A549 treated with ZK216348 at 1 μM for 4 hours (cell line): Measurements from ENCODE around the gene DUS1L. TPM values are rescaled to one million over a fixed set of nuclear protein-coding genes. Genes with fewer than 3 reads are reported as not detected.

Experiments
- total RNA-seq: library from RNA; stranded (reverse); fragments of 200-300 nt; extraction: Qiagen RNA extraction; gene quantifications from 5 replicates; pipeline ENCODE4 v1.2.3, GENCODE V29; 2022; ENCODE audit warnings: low read depth

The DUS1L gene
- 66.4 to 156 TPM (median 150 TPM) in 5 replicates for total RNA-seq

DNA sequence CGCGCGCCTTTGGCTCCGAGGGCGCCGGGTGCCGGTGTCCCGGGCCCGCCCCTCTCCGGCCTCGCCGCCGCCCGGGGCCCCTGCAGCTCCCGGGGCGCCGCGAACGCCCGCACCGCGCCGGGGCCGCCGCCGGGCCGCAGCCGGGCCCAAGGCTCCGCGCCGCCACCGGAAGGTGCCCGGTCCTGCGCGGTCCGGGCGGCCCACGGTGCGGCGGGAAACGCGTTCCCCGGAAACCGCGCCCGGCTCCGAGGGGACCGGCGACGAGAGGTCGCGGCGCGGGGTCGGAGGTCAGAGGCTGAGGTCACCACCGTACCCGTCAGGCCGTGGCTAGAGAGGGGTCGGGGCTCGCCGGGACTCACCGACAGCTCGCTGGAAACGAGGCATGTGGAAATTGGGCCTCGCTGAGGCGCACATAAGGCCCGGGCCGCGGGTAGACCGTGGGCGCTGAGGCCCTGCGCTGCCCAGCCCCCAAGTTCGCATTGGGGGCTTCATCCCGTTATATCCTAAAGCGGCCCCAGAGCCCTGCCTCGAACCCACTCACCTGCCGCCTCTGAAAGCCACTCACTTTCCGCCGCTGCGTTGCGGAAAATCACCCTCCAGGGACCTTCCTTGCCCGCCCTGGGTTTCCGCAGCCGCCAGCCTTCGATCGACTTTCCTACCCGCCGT, at the start of gene DUS1L:
DUS1L (minus strand) TSS at position 167 of the 666 bp plus-strand sequence. CDS start 745 bp downstream, outside the sequence.

GRCh38 chr17:82098169-82098938, 32.8 kb upstream of the DUS1L start, which contains the start of gene FASN:
TSS of gene FASN (minus strand) at chr17:82098236. CDS start at chr17:82096445, 1,791 bp downstream.

DNA sequence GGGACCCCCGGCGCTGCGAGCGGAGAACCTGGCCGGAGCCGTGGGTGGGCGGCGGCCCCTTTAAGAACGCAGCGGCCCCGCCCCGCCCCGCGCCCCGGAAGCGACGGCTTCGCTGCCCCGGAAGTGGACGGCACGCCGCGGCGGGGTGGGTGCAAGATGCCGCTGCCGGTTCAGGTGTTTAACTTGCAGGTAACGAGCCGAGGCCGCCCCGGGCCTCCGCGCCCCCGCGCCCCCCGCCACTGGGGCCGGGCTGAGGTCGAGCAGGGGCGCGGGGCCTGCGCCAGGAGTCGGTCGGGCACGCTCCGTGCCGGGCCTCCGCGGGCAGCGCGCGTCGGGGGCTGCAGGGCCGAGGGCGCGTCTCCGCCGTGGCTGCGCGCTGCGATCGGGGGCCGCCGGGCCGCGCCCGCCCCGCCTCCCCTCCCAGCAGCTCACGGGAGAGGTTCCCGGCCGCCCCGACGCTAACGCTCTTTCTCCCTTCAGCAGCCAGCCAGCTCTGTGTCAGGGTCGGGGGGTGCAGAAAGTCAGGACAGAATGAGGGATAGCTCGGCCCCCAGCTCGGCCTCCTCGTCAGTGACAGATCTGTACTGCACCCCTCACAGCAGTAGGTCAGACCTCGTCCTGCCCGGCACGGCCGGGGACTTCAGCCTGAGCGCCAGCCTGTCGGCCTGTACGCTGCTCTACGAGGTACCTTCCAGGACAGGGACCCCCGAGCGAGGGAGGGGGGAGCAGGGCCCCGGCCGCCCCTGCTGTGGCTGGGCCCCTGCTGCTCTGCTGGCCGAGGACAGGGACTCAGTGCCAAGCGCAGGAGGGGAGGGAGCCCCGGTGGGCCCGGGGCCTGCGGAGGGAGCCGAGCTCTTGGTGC, 13.6 kb downstream of the DUS1L start, which contains the start of the genes GPS1 and RFNG:
GPS1 (plus strand) TSS at position 123 of the 862 bp plus-strand sequence; CDS start at position 157, 34 bp downstream.
RFNG (minus strand) TSS at position 36 of the 862 bp plus-strand sequence. CDS start 45 bp downstream, outside the sequence.

DNA sequence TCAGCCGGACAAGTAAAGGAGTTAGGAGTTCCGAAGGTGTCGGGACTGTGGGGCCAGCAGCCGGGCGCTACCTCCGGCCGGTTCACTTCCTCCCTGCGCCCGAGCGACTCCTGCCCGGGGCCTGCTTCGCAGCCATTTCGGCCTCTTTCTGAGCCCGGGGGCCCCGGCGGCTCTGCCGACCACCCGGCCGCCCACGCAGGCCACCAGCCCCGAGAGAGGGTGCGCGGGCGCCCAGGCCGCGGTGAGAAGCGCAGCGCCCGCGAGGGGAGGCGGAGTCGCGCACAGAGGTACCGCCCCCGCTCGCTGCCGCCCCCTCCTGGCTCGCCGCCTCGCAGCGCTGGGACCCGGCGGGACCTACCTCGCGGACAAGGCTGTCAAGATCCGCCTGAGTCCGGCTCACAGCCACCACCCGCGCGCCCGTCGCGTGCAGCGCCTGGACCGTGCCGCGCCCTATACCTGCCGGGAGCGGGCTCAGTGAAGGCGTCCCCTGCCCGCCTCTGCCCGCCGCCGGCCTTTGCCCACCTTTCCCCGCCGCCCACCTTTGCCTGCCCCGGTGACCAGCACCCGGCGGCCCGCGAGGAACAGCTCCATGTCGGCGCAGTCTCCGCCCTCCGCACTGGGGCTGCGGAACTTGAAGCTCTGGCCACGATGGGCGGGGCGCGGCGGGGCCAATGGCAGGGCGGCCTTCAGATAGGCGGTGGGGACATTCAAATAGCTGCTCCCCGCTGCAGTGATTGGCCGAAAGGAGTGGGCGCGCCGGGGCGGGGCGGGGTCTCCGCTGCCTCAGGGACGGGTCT, 28.3 kb downstream of the DUS1L start, which contains the start of gene DCXR:
DCXR (minus strand) TSS at position 606 of the 797 bp plus-strand sequence; CDS start at position 591, 15 bp downstream.

DNA sequence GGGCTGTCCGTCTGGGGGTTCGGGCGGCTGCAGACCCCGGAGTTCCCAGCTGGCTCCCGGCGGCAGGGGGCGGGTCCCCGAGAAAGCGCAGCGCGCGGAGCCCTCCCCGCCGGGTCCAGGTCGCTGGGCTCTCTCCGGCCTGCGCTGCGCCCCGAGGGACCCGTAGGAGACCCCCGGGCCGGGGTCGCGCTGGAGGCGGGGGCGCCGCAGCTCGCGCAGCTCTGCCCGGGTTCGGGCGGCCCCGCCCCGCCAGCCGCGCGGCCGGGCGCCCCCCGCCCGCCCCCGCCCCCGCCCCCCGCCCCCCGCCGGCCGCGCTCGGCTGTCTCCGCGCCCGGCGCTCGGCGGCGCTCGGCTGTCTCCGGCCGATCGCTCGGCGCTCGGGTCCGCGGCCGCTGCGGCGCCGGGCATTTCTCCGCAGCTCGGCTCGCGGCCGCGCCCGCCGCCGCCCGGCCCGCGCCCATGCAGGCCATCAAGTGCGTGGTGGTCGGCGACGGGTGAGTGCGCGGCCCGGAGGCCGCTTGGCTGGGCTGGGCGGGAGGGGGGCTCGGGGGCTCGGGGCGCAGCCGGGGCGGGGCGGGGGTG, 34.2 kb downstream of the DUS1L start, which contains the start of gene RAC3:
RAC3 (plus strand) TSS at position 376 of the 582 bp plus-strand sequence; CDS start at position 460, 84 bp downstream.

DNA sequence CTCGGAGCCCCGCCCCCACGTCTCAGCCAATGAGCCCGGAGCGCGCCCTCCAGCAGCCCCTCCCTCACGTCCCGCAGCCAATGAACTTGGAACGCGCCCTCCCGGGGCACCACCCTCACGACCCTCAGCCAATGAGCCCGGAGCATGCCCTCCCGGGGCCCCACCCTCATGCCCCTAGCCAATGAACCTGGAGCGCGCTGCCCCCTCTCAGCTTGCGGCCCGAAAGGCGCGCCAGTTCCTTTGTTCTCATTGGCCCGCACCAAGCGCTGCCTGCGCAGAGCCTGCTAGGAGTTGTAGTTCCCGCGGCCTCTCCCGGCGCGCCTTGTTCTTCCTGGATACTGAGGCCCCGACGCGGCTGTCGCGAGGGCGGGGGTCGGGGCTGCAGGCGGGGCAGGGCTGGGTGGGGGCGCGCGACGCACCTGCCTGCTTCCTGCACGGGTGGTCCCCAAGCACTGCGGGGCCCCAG, 42.6 kb downstream of the DUS1L start, which contains the start of gene LRRC45:
LRRC45 (plus strand) TSS at position 325 of the 466 bp plus-strand sequence. CDS start 339 bp downstream, outside the sequence.

DNA sequence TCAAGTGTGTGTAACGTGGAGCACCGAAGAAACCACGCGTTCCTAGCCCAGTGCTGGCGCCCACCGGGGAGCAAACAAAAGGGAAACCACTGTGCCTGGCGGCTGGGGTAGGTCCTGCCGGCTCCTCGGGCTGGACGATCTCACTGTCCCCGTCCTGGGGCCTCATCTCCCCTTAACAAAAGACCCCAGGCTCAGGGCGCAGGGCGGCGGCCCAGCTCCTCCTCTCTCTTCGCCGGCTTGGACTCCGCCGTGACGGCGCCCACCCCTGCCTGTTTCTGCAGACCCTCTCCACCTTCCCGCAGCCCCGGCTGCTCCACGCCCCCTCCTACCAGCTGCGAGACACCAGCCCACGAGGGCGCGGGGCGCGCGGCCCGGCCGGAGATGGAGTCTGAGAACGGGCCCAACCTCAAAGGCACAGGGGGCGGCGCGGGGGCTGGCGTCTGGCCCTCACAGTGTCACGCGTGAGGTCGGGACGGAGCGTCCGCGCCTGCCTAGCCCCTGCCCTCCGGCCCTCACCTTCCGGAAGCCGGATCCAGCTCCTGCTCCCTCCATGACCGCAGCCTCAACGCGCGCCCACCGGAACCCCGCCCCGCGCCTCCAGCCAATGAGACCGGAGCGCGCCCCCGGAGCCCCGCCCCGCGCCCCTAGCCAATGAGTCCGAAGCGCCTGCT, 43.2 kb downstream of the DUS1L start, which contains the start of gene CENPX:
CENPX (minus strand) TSS at position 569 of the 671 bp plus-strand sequence; CDS start at position 552, 17 bp downstream.

Other genes with a start within 250 kb of the DUS1L start
- 70.3 to 110 TPM (median 93.6 TPM) in 5 replicates for gene MCRIP1, start 232.5 kb downstream of the DUS1L start, total RNA-seq
- gene PPP1R27, start 230.8 kb downstream of the DUS1L start, total RNA-seq, result 0.15 TPM in 1 of 5 replicates, not detected in the others
- gene P4HB, start 205.3 kb downstream of the DUS1L start, total RNA-seq, result 698 to 774 TPM (median 714 TPM) in 5 replicates
- 606 to 641 TPM (median 628 TPM) in 5 replicates for gene ARHGDIA, start 194.5 kb downstream of the DUS1L start, total RNA-seq
- 164 to 260 TPM (median 251 TPM) in 5 replicates for gene ALYREF, start 174.2 kb downstream of the DUS1L start, total RNA-seq
- gene ANAPC11, start 174.1 kb downstream of the DUS1L start, total RNA-seq, result 168 to 294 TPM (median 269 TPM) in 5 replicates
- gene NPB, start 163.6 kb downstream of the DUS1L start, total RNA-seq, result 0.44 to 0.65 TPM (median 0.58 TPM) in 4 of 5 replicates, not detected in the other
- gene PCYT2, start 154.4 kb downstream of the DUS1L start, total RNA-seq, result 14.4 to 18.1 TPM (median 16.1 TPM) in 5 replicates
- 26.8 to 48.2 TPM (median 44.3 TPM) in 5 replicates for gene SIRT7, start 147.6 kb downstream of the DUS1L start, total RNA-seq
- 23.8 to 45.5 TPM (median 38.0 TPM) in 5 replicates for gene MAFG, start 138.1 kb downstream of the DUS1L start, total RNA-seq
- gene PYCR1, start 128.5 kb downstream of the DUS1L start, total RNA-seq, result 45.0 to 90.7 TPM (median 84.5 TPM) in 5 replicates
- gene MYADML2, start 118.6 kb downstream of the DUS1L start, total RNA-seq, result not detected in 5 replicates
- 0.29 to 0.66 TPM (median 0.49 TPM) in 4 of 5 replicates, not detected in the other for gene NOTUM, start 104.6 kb downstream of the DUS1L start, total RNA-seq
- 16.0 to 28.1 TPM (median 27.1 TPM) in 5 replicates for gene ASPSCR1, start 88.2 kb downstream of the DUS1L start, total RNA-seq
- gene CENPX, start 42.9 kb downstream of the DUS1L start, total RNA-seq, result 139 to 201 TPM (median 179 TPM) in 5 replicates
- 8.8 to 17.9 TPM (median 15.3 TPM) in 5 replicates for gene LRRC45, start 42.5 kb downstream of the DUS1L start, total RNA-seq
- gene RAC3, start 34.1 kb downstream of the DUS1L start, total RNA-seq, result 21.9 to 40.8 TPM (median 38.8 TPM) in 5 replicates
- gene DCXR, start 28.1 kb downstream of the DUS1L start, total RNA-seq, result 57.4 to 102 TPM (median 94.1 TPM) in 5 replicates
- 13.5 to 28.2 TPM (median 22.6 TPM) in 5 replicates for gene RFNG, start 14.0 kb downstream of the DUS1L start, total RNA-seq
- gene GPS1, start 13.9 kb downstream of the DUS1L start, total RNA-seq, result 77.3 to 147 TPM (median 138 TPM) in 5 replicates
- 63.0 to 155 TPM (median 144 TPM) in 5 replicates for gene FASN, start 32.4 kb upstream of the DUS1L start, total RNA-seq
- 15.5 to 28.9 TPM (median 27.5 TPM) in 5 replicates for gene CCDC57, start 147.0 kb upstream of the DUS1L start, total RNA-seq
- gene SLC16A3, start 163.2 kb upstream of the DUS1L start, total RNA-seq, result 65.3 to 167 TPM (median 146 TPM) in 5 replicates
- 163 to 231 TPM (median 218 TPM) in 5 replicates for gene CSNK1D, start 207.9 kb upstream of the DUS1L start, total RNA-seq